Loucy (cell line): ENCODE results near the gene GATA6.

ENCODE experiments used
- CTCF ChIP-seq: fragments of 200-600 bp; sonication (generic); conservative IDR thresholded peaks from 2 replicates; pipeline ENCODE4 v1.5.1; 2014; ENCODE audit warnings: mild to moderate bottlenecking, antibody characterized with exemption, low read length
- EZH2phosphoT487 ChIP-seq: fragments of 200-600 bp; IDR thresholded peaks from 2 replicates; pipeline ENCODE4 v1.6.1; 2018; ENCODE audit warnings: antibody characterized with exemption, mild to moderate bottlenecking, moderate library complexity, borderline replicate concordance

- no peak for TF ChIP-seq CTCF
- TF ChIP-seq EZH2phosphoT487 = no peak
These were observed 16.5 kb downstream of the GATA6 start for GRCh38 chr18:22185771-22186386.
